A549 (cell line): Measurements from ENCODE around the gene GNG7.

Experiments
- CBX8 ChIP-seq: fragments of 200-600 bp; sonication (generic); IDR thresholded peaks from 2 replicates; pipeline ENCODE4 v1.6.1; 2016
- CTCF ChIP-seq: fragments of >200 bp; sonication (Bioruptor Twin); formaldehyde crosslinking; IDR thresholded peaks from 3 replicates; pipeline ENCODE4 v1.5.1; 2016
- ELK1 ChIP-seq: fragments of 150-350 bp; IDR thresholded peaks from 2 replicates; pipeline ENCODE4 v1.6.1; 2014; ENCODE audit warnings: low read depth, mild to moderate bottlenecking, low read length
- GATA3 ChIP-seq: IDR thresholded peaks from 2 replicates; pipeline ENCODE4 v1.6.1; 2012; ENCODE audit warnings: borderline replicate concordance
- JUNB ChIP-seq: fragments of >200 bp; sonication (Bioruptor Twin); formaldehyde crosslinking; IDR thresholded peaks from 2 replicates; pipeline ENCODE4 v1.6.1; 2016
- NR3C1 ChIP-seq: fragments of >200 bp; sonication (Bioruptor Twin); formaldehyde crosslinking; IDR thresholded peaks from 3 replicates; pipeline ENCODE4 v1.6.1; 2017
- POLR2A ChIP-seq: IDR thresholded peaks from 2 replicates; pipeline ENCODE4 v1.6.1; 2012; ENCODE audit warnings: mild to moderate bottlenecking, low read length
- ZFP36 ChIP-seq: fragments of 450-650 bp; IDR thresholded peaks from 2 replicates; pipeline ENCODE4 v1.6.1; 2014; ENCODE audit warnings: borderline replicate concordance; ENCODE audit not compliant: partially characterized antibody

GRCh38 chr19:2553510-2553909 lies 149.0 kb downstream of the GNG7 start:
- TF ChIP-seq CBX8 (no peak), CTCF (no peak), JUNB (no peak), ELK1 (no peak), POLR2A (no peak), GATA3 (no peak), ZFP36 (no peak), NR3C1 (no peak)
